GOT3 (cell line): ENCODE results near the gene JAG1.

Experiments used
- DNase-seq: peaks from one replicate; lab custom pipeline; 2025; ENCODE audit warnings: mixed read lengths; lab: John Stamatoyannopoulos, UW

Gene JAG1

DNA sequence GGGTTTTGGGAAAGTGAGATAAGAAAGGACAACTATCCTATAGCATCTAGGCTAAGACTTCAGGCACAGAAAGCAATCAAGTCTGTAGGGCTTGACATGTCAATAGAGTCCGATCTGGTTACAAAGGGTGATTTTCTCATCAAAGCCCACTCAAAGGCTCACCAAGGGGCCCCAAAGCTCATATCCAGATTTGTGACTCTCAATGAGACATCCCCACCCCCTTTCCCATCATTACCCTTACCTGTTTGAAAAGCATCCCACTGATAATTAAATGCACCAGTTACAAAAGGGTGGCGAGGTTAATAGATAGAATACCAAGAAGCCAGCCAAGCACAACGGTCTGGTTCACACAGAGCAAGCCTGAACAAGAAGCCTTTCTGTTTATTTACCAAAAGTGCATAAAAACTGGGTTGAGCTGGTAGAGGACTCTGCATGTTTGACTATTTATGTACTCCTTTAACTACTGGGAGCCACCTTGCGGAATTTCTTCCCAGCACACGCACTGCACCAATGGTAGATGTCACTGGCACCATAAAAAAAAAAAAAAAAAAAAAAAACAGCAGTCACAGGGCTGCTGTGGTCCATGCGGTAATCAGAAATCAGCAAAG, 6.1 kb downstream of the JAG1 start:
- DNase-seq = no peak

DNA sequence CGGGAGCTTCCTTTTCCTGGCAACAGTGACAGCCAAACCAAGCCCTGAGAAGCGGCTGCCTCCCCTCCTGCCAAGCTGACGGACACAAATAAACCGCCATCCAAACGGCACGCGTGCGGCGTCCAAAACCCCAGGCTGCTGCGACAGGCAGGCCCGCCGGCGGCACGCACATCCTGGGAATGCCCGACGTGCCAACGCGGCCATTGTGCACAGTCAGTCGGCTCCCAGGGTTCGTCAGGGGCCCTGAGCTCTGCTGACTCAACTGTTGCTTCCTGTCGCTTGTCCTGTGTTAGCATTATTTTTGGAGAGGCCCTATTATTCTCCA, 6.8 kb downstream of the JAG1 start:
- no peak for DNase-seq

DNA sequence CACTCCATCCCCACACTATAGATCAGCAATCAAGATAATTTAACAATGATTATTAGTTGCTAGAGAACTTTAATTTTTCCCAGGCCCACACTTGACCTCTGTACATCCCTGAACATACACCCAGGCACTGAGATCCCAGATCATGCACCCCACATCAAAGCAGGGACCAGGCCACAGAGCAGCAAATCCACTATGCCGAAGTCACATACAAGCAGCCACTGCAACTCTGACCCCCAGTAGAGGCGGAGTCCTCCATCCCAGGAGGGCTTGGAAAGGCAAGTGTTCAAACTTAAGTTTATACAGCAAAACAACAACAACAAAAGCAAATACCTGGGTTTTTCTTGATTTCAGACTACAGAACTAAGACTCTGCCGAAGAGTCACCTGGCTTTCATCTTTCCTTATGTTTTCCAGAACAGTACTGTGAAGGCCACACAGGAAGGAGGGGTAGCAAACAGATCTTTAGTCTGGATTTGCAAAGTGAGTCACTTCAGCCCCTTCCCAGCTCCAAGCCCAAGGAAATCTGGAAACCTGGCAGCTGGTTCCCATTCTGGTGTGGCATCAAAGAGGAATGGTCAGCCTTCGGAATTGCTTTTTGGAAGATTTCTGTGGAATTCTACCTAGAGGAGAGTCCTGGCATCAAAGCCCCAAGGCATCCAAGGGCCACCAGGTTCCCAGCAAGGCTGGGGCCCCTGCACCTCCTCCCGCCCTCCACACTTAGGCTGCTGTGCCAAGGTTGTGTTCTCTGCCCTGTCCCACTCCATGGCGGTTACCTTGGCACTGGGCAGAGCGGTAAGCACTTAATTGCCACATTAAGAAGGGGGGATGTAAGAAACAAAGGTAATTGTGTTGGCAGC, 7.3 kb downstream of the JAG1 start:
- no peak for DNase-seq

DNA sequence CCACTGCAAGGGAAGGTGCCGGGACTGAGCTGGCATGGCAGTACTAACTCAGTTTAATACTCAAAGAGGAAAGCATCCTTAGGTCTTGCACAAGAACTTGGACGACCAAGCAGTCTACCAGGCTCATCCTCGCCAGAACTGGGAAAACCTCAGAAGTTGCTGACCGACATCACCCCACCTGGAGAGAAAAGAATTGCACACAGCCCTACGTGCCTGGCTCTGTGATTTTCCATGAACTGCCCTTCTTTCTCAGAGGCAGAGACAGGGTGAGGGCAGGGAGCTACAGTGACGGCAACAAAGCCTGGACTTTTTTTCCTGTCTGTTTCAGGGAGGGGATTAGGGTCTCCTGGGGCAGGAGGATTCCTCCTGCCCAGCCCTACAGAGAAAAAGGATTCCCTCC, 8.0 kb downstream of the JAG1 start:
- no peak for DNase-seq

DNA sequence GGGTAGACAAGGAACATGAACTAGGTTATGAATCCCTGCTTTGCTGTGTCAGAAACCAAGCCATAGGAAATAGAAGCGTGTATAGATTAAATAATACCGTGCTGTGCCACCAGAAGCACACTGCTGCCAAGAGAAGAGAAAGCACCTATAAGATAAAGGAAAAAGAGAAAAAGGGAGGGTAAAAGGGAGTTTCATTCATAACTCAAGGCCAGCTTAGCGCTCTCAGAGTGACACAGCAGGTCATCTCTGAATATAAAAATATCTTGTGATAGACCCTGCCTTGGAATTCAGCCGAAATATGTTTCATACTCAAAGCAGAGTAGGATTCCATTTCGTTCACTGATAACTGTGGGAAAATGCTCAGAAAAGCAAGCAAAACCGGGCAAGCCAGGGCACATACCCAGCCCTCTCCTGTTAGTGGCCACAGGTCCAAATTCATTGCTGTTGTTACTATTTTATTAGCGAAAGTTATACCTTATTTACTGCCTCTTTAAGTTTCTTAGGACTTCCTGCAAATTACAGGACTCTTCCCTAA, 8.7 kb downstream of the JAG1 start:
- no peak for DNase-seq

DNA sequence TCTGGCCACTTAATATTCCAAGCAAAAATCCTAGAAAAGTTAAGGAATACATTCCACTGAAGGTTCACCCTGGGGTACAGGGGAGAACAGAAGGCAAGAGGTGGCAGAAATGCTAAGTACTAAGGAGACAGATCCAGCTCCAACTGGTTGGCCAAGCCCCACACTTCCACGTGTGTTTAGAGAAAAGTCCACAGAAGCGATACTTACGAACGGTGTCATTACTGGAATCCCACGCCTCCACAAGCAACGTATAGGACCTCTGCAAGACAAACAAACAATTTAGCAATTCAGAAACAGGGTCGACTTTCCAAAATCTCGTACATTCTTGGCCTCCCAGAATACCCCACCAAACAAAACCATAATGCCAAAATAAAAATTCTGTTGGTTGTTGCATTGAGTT, 10.0 kb downstream of the JAG1 start:
- no peak for DNase-seq

DNA sequence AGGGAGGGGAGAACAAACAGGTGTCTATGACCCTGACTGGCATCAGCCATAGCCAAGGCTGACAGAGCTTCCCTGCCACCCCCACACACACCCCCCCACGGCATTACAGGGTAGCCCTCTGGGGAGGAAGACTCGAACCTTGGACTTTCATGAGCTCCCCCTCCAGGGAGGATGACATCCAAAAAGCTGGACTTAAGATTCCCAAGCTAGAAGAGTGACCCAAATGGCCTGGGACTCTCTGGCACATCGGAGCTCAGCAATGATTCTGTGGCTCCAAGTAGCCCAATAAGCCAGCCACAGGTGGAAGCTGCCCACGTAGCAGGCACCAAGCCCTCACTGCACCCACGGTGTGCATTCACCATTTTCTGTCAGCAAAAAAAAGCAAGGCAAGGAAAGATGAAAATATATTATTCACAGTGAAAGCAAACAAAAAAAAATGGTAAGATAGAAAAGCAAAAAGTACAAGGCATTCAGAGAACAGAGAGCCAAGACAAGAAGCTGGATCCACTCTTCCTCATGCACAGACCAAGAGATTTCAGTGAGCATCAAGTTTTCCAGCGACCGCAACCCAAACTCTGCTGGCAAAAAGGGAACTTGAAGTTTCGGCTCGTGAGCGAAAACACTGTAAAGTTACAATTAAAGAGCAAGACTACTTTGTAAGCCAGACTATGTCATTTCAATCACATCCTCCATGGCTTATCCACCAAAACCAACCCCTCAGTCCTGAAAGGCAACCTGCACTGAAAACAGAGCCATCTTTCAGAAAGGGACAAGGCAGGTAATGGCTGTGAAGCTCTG, 10.9 kb downstream of the JAG1 start:
- no peak for DNase-seq

DNA sequence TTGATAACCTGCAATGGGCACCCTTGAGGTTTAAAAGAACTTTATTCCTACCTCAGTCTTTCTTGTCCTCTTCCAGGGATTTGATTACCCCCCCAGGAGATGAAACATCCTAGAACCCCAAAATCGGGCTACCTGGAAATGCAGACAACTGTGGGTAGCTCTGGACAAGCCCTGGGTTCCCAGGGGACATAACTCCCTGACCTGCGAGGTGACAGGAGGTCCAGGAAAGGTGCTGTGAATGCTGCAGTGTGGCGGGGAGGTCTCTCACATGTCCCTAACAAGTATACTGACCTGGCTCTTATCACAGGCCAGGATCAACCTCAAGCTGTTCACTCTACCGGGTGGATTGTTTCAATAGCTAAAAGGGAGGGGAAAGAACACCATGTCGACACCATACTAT, 11.6 kb downstream of the JAG1 start:
- no peak for DNase-seq

DNA sequence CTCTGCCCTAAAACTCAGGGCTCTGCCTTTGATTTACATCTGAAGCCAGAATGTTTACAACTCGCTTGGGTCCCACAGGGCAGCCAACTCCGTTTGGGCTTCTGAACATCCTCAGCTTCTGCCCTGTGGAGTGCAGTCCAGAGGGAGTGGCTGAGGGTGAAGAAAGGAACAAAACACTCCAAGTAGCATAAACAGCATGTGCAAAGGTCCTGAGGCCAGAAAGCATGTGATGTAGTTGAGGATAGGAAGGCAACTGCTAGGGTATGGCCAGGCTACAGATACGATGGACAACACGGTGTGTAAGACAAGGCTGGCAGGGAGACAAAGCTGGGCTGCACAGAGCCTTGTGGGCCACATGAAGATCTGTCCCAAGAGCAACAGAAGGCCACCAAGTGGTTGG, 12.5 kb downstream of the JAG1 start:
- DNase-seq = no peak

DNA sequence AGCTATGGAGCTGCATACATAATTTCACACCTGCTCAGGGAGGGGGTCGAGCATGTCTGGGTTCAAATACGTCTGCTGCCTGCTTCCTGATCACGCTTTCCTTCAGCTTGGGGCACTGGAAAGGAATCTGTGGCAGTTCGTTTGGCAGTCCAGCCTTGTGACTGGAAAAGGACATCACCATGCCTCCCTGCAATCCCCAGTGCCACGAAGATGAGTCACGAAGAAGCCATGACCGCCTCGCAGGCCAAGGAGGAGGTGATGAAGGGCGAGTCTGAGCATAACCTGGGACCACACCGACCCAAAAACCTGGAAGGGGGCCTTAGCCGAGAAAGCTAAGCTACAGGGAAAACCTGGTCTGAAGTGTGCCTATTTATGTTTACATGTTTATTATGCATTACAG, 13.1 kb downstream of the JAG1 start:
- no peak for DNase-seq

DNA sequence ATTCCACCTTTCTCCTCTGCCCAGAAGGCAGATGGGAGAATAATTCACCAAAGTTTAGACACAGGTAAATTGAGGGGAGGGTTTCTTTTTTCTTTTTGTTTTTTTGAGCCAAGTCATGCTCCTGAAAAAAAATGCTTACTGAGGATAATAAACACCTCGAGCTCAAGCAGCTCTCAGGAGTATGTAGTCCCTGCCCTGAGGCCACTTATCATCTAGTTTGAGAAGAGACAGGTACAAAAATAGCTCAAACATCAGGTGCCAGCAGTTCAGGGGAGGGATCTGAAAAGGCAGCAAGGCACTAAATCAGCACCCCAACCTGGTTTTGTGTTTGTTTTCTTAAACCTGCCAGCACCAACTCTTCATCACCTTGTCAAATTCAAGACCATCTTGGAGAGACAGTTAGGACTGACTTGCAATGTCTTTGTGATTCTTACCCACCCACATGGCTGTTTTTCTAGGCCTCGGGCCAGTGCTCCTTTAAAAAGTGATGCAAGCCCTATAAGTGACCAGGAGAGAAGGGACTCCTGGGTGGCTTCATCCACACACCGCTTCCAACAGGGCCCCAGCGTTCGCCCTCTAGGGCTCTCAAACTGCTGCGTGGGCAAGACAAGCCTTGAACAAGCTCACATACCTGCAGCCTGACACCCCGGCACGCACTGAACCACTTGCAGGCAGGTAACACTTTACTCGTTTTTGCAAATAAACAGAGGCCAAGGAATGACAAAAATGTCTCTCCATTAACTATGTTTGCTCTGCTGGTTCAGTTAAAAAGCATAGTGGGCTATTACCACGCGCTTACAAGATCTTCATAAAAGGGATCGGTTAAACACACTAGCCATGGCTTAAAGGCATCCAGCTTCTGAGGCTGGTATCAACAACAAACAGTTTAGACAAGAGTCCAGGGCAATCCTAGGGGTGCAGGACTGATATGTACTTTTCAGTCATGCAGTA, 13.9 kb downstream of the JAG1 start:
- no peak for DNase-seq

DNA sequence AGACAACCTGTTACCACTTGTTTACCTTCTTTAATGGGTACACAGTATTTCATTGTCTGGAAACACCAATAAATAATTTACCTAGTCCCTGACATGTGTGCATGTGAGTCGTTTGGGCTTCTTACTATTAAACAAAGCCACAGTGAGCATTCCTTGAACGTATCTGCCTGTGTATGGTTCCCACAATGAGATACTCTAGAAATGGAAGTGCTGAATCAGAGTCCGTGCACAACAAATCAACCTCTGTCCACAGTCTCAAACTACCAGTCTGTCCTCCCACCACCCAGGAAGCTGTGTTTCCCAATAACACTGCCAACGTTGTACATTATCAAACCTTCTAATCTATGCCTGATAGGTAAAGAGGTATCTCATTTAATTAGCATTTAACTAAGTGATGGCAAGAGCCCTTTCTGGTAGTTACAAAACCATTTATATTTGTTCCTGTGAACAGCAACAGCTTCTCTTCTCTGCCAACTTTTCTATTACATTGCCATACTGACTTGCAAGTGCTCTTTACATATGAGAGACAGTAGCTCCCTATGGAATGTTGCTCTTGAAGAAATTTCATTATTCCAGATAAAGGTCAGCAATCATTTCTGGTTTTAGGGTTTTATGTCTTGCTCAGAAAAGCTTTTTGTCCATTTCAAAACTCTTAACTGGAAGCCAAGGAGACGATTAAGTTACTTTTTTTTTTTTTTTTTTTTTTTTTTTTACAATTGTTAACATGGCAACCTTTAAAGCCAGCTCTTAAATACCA, 14.7 kb downstream of the JAG1 start:
- DNase-seq = no peak

DNA sequence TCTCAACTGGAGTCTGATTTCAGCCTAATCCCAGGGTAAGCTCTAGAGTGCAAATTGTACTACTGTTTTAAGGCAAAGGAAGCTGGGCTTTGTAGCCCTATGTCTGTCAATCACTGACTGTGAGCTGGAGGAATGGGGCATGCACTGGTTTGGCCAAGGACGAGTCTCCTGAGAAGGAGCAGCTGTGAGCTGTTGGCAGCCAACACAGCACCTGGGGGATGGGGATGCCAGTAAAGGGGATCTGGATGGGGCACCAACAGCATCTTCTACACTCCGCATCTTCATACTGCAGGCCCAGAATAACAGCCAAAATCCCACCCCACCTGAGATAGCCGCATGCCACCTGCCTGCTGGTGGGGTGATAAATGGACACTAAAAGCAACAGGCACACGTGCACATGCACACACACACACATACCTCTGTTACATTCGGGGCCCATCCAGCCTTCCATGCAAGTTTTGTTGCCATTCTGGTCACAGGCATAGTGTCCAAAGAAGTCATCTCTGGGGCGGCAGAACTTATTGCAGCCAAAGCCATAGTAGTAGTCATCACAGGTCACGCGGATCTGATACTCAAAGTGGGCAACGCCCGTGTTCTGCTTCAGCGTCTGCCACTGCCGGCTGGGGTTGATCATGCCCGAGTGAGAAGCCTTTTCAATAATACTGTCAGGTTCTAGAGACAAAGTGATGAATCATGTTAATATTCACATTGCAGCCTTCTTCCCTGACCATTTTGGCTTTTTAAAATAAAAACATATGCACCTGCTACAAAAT, 15.6 kb downstream of the JAG1 start:
- no peak for DNase-seq

DNA sequence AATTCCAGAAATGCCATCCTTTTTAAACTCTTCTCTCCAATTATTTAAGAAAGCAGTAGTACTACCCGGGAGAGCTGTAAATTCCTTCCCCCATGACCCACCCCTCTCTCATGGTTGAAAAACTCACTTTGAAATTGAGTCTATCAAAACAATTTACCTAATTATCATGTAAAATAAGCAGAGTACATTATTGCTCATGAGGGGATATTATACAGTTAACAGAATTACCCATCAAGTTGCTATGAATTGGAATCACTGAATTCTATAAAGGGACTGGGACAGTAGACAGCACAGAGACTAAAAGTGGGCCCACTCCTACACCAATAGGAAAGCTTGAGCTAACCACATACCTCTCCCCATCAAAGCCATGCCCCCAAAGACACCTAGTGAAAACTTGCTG, 16.3 kb downstream of the JAG1 start:
- no peak for DNase-seq

DNA sequence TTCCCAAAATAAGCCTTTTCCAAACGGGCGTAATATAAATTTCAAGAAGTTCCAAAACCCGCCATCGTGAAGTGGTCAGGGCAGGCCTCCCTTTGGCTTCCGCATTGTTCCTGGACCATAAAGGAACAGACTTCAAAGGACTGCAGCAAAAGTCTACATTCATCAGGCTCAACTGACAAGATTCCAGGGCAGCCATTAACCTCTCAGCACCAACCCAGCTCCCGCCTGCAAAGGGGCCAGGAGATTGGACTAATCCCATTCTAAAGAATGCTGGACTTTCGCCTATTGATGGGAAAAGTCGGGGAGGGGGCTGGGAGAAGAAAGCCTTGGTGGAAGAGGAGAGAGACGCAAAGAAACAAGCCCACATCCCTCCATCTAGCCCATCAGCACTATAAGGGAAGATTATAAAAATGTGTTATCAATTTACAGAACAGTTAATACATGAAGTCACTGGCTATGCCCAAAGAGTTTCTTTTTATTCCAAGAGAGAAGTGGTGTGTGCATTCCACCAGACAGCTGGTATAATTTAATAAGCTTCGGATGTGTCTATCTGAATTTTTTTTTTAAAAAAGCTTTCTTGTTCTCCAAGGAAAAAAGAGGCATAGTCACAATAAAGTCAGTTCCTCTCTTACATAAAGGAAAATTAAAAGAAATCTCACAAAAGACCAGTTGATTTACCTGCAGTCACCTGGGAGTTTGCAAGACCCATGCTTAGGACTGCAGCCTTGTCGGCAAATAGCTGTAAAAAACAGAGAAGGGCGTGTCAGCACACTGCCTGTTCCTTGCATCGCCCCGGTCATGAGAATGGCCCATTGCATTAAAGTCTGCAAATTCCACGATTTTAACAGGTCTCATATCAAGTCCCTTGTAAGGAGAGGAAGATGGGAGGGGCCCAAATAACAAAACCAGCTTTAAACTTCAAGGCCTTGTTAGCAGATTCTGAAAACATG, 17.8 kb downstream of the JAG1 start:
- DNase-seq = no peak

DNA sequence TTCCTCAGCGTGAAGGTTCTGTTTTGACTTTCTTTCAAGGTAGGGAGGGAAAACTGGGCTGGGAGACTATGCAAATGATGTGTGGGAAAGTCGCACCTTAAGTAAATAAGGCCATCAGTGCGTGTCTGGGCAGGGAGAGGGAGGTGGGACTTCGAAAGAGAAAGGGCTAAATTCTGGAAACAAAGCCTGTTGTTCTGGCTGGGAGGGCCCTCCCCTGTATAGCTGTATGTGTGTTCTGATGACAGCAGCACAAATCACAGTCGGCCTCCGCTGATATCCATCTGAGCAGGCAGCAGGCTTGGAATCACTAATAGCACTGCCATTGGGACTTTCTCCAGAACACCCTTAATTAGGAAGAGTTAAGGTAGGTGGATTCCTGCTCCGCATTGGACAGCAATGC, 19.2 kb downstream of the JAG1 start:
- DNase-seq = no peak

DNA sequence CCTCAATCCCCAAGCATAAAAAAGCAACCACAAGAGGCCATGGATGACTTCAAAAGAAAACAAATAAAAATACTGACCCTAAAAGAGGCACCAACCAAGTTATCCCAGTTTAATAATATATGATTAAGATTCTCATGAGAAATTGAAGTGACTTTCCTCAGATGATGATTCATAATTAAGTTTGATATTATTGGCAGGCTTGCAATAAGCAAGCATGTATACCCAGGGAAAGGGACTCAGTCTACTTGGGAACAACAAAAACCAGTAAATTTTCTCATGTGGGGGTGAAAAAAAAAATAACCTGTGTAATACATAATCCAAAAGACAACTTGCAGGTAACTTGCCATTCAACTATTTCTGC, 19.6 kb downstream of the JAG1 start:
- DNase-seq = no peak

DNA sequence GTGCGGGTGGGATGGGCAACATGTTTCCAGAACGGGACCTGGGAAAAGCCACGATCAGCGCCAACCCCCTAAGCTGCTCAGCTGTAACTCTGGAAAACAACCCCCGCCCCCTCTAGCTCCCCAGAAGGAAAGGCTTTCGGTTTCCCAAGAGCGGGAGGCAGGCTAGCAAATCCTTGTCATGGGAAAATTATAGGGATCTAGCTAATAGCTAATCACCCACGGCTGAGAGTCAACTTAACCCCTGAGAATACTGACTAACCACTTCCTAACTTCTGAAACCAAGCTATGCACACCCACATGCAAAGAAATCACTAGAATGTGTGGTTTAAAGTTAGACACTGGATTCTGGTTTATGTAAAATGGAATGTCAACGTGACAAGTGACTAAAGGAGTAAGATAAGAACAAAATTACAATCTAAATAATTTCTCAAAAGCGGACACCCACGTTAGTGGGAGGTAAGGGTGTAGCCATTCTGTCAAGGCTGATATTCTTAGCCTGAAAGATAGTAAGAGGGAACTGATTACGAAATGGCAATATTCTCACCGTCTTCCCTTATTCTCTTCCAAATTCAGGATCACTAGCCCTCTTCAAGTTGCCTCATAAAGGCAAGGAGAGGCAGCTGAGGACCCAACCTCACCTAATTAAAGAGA, 20.1 kb downstream of the JAG1 start:
- DNase-seq = no peak
